CD4-positive, alpha-beta T cell (primary cell): ENCODE measurements around the gene GMEB2. TPM values are rescaled to one million over a fixed set of nuclear protein-coding genes. Genes with fewer than 3 reads are reported as not detected.
A peak's percentile ranks its signal among the peaks of the same experiment; 100 is the strongest.
"Not testable (repeated sequence)": the region's sequence is repeated elsewhere in the genome, so short reads cannot be mapped to it uniquely, and the experiment has no call there.

Experiments
- ATAC-seq: fragments of 200-7000 bp; cut with Tn5 transposase; one replicate; pipeline ENCODE4 v1.10.0; 2022; ENCODE audit warnings: mild to moderate bottlenecking; ENCODE audit not compliant: poor library complexity
- CTCF ChIA-PET: fragments of 350-600 bp; sonication (Branson Sonifier 250); formaldehyde crosslinking; loops from one replicate; lab custom pipeline; 2021; ENCODE audit warnings: antibody characterized with exemption, inconsistent platforms; lab: Charles Lee
- POLR2A ChIA-PET: fragments of 350-600 bp; sonication (Branson Sonifier 250); formaldehyde crosslinking; loops from one replicate; lab custom pipeline; 2021; ENCODE audit warnings: antibody characterized with exemption, inconsistent platforms; lab: Charles Lee
- DNase-seq, 14 experiments: peaks; one replicate each; pipeline ENCODE4 v3.0.0-alpha.2; 2013 to 2020; ENCODE audit warnings: mixed read lengths in 2 of 14
- H3K27ac ChIP-seq, 2 donors: one replicate each; pipeline versions ENCODE4 v1.5.1 to v1.7.0; 2013; ENCODE audit warnings: low read length in 2 of 2, low read depth in 1 of 2, mild to moderate bottlenecking in 1 of 2
- H3K27me3 ChIP-seq, 2 experiments: 1 replicate in 1 of 2; 2 replicates in 1 of 2; pipeline versions ENCODE4 v1.6.1 to v1.7.0; 2013; ENCODE audit warnings: low read length in 2 of 2, control low read depth in 1 of 2, mild to moderate bottlenecking in 1 of 2, moderate library complexity in 1 of 2; ENCODE audit not compliant: insufficient read depth in 2 of 2, control insufficient read depth in 1 of 2
- H3K36me3 ChIP-seq: one replicate; pipeline ENCODE4 v1.6.1; 2013; ENCODE audit warnings: low read length, control low read depth; ENCODE audit not compliant: insufficient read depth
- H3K4me1 ChIP-seq: one replicate; pipeline ENCODE4 v1.6.1; 2013; ENCODE audit warnings: low read length, control low read depth; ENCODE audit not compliant: insufficient read depth
- H3K4me3 ChIP-seq: one replicate; pipeline ENCODE4 v1.5.1; 2013; ENCODE audit warnings: mild to moderate bottlenecking, low read length, moderate library complexity
- H3K9me3 ChIP-seq, 2 experiments: 1 replicate in 1 of 2; 2 replicates in 1 of 2; pipeline versions ENCODE4 v1.6.1 to v1.7.0; 2013; ENCODE audit warnings: low read length in 2 of 2, mild to moderate bottlenecking in 2 of 2, control low read depth in 1 of 2, moderate library complexity in 1 of 2; ENCODE audit not compliant: control insufficient read depth in 1 of 2, insufficient read depth in 1 of 2
- H3K27ac Mint-ChIP-seq: one replicate; pipeline ENCODE4 v1.8.0; 2020; ENCODE audit warnings: mixed read lengths
- H3K27me3 Mint-ChIP-seq: one replicate; pipeline ENCODE4 v1.8.0; 2021; ENCODE audit warnings: mixed read lengths
- H3K36me3 Mint-ChIP-seq: one replicate; pipeline ENCODE4 v1.8.0; 2021; ENCODE audit warnings: low read depth, mixed read lengths
- H3K4me1 Mint-ChIP-seq: one replicate; pipeline ENCODE4 v1.8.0; 2021; ENCODE audit warnings: low read depth, mixed read lengths
- H3K4me3 Mint-ChIP-seq: one replicate; pipeline ENCODE4 v1.8.0; 2020; ENCODE audit warnings: mild to moderate bottlenecking, mixed read lengths
- H3K9me3 Mint-ChIP-seq: one replicate; pipeline ENCODE4 v1.8.0; 2020; ENCODE audit warnings: mixed read lengths
- CTCF ChIP-seq: fragments of 200-600 bp; IDR thresholded peaks from one replicate; pipeline ENCODE4 v1.8.0; 2022; ENCODE audit warnings: antibody characterized with exemption, mild to moderate bottlenecking
- intact Hi-C, 2 experiments: fragments of 100-400 bp; cut with DNase I in 1 of 2; cut with micrococcal nuclease in 1 of 2; formaldehyde crosslinking; loops; one replicate each; pipeline versions ENCODE4 v1.15.1 to v1.9.0; 2023 to 2025; cut with DNase I, micrococcal nuclease
- total RNA-seq, 174 experiments: library from RNA in 2 of 174; stranded (reverse) in 2 of 174; gene quantifications; one replicate each; pipeline ENCODE4 v1.2.3 and lab custom pipeline; 2021 to 2026

The GMEB2 gene
- total RNA-seq, 2 experiments from 2014 or later, result 32.9 to 34.0 TPM

- POLR2A ChIA-PET, result interaction anchor here (1.1 kb wide), 1 partner anchor 80 kb away, joined by 3 read pairs; no protein-coding TSS in a partner anchor
- no peaks in the 10 kb centered on the region for H3K27me3 Mint-ChIP-seq
- Histone ChIP-seq H3K4me1 (peaks cover 1% of the 10 kb centered on the region), H3K9me3 (peaks cover 0 to 3% of the 10 kb centered on the region in 2 experiments), H3K4me3 (no peak overlapping the region), H3K27me3 (no peaks in the 10 kb centered on the region), H3K36me3 (peaks cover 48% of the 10 kb centered on the region), H3K27ac (no peak overlapping the region)
- peaks cover 11% of the 10 kb centered on the region for H3K36me3 Mint-ChIP-seq
- intact Hi-C loops, result no loop called here
- no peak for TF ChIP-seq CTCF
- ATAC-seq (no peak), DNase-seq (no peak)
- no peaks in the 10 kb centered on the region for H3K9me3 Mint-ChIP-seq
- no peaks in the 10 kb centered on the region for H3K4me1 Mint-ChIP-seq
- no peak overlapping the region for H3K27ac Mint-ChIP-seq
- CTCF ChIA-PET, result interaction anchor here (1.0 kb wide), 1 partner anchor 10 kb away, joined by 3 read pairs; no protein-coding TSS in a partner anchor
- H3K4me3 Mint-ChIP-seq, result no peak overlapping the region
Measured at GRCh38 chr20:63561624-63562396, 65.1 kb downstream of the GMEB2 start.

GRCh38 chr20:63560856-63561609 is 65.9 kb downstream of the GMEB2 start:
- no peaks in the 10 kb centered on the region for H3K4me1 Mint-ChIP-seq
- no peaks in the 10 kb centered on the region for H3K4me1 ChIP-seq
- no peaks in the 10 kb centered on the region for H3K9me3 Mint-ChIP-seq
- H3K9me3 ChIP-seq, result peaks cover 0 to 3% of the 10 kb centered on the region in 2 experiments
- H3K4me3 ChIP-seq, result no peak overlapping the region
- intact Hi-C loops, result no loop called here
- no peak overlapping the region for H3K27ac ChIP-seq
- no peaks in the 10 kb centered on the region for H3K27me3 Mint-ChIP-seq
- ATAC-seq (no peak), DNase-seq (no peak)
- no peak overlapping the region for H3K27ac Mint-ChIP-seq
- H3K36me3 Mint-ChIP-seq, result peaks cover 11% of the 10 kb centered on the region
- no peak overlapping the region for H3K4me3 Mint-ChIP-seq
- no peaks in the 10 kb centered on the region for H3K27me3 ChIP-seq
- H3K36me3 ChIP-seq, result peaks cover 48% of the 10 kb centered on the region
- no peak for TF ChIP-seq CTCF
- ChIA-PET POLR2A (no interaction called here), CTCF (interaction anchor here (1.0 kb wide), 1 partner anchor 9 kb away, joined by 3 read pairs; no protein-coding TSS in a partner anchor)

GRCh38 chr20:63560333-63560805 is 66.5 kb downstream of the GMEB2 start:
- H3K4me3 Mint-ChIP-seq, result no peak overlapping the region
- TF ChIP-seq CTCF, result no peak
- H3K27me3 ChIP-seq, result no peaks in the 10 kb centered on the region
- H3K4me1 Mint-ChIP-seq, result no peaks in the 10 kb centered on the region
- POLR2A ChIA-PET, result no interaction called here
- CTCF ChIA-PET, result no interaction called here
- H3K4me3 ChIP-seq, result no peak overlapping the region
- DNase-seq (no peak), ATAC-seq (no peak)
- peaks cover 0 to 3% of the 10 kb centered on the region in 2 experiments for H3K9me3 ChIP-seq
- no peak overlapping the region for H3K27ac ChIP-seq
- peaks cover 46% of the 10 kb centered on the region for H3K36me3 ChIP-seq
- H3K36me3 Mint-ChIP-seq, result peaks cover 11% of the 10 kb centered on the region
- H3K4me1 ChIP-seq, result no peaks in the 10 kb centered on the region
- no peaks in the 10 kb centered on the region for H3K27me3 Mint-ChIP-seq
- H3K9me3 Mint-ChIP-seq, result no peaks in the 10 kb centered on the region
- H3K27ac Mint-ChIP-seq, result no peak overlapping the region
- intact Hi-C loops, result no loop called here

- peak in 7 of 14 experiments; percentile 37 to 65 (median 58) for DNase-seq
- H3K4me1 Mint-ChIP-seq, H3K27ac ChIP-seq, H3K9me3 Mint-ChIP-seq, intact Hi-C loops, H3K27ac Mint-ChIP-seq, H3K27me3 Mint-ChIP-seq, H3K27me3 ChIP-seq, H3K9me3 ChIP-seq, H3K4me3 ChIP-seq, H3K4me3 Mint-ChIP-seq, H3K4me1 ChIP-seq, CTCF ChIA-PET, POLR2A ChIA-PET: not testable (repeated sequence)
- H3K36me3 ChIP-seq, result peaks cover 43% of the 10 kb centered on the region
- peaks cover 11% of the 10 kb centered on the region for H3K36me3 Mint-ChIP-seq
- ATAC-seq, result peak; percentile 17
Measured at GRCh38 chr20:63559485-63560332, 67.2 kb downstream of the GMEB2 start.
